IPS-15b (cell line): ENCODE measurements around the gene CFAP100.

ENCODE experiments used
- H3K27me3 ChIP-seq: one replicate; pipeline ENCODE4 v1.6.1; 2013; ENCODE audit warnings: low read length; ENCODE audit not compliant: control insufficient read depth, insufficient read depth
- H3K36me3 ChIP-seq: one replicate; pipeline ENCODE4 v1.6.1; 2013; ENCODE audit warnings: low read length; ENCODE audit not compliant: control insufficient read depth, insufficient read depth
- H3K4me1 ChIP-seq: one replicate; pipeline ENCODE4 v1.6.1; 2013; ENCODE audit warnings: mild to moderate bottlenecking, low read length; ENCODE audit not compliant: control insufficient read depth, insufficient read depth
- H3K4me3 ChIP-seq: one replicate; pipeline ENCODE4 v1.5.1; 2013; ENCODE audit warnings: low read depth, low read length
- H3K9ac ChIP-seq: one replicate; pipeline ENCODE4 v1.6.1; 2013; ENCODE audit warnings: low read depth, mild to moderate bottlenecking, low read length
- H3K9me3 ChIP-seq: one replicate; pipeline ENCODE4 v1.6.1; 2013; ENCODE audit warnings: mild to moderate bottlenecking, low read length; ENCODE audit not compliant: control insufficient read depth, insufficient read depth

CFAP100 gene

DNA sequence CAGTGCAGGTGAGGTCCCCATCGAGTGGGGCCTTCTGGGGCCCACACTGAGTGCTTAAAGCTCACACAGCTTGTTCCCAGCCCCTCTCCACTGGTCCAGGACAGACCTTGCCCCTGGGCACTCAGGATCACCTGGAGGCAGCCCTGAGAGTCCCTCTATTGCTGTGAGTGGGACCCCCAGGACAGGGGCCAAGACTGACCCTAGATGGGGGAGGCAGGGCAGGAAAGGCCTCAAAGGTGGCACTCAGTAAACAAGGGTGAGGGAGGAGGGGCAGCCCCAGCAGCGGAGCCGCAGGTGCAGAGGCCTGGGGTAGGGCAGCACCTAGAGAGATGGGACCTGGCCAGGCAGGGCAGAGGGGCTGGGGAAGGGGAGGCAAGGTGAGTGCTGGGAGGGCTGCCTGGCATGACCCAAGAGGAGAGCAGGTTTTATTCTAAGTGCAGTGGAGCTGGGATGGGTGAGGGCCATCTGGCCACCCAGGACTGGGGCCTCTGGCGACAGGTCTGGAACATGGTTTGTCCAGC, 27.9 kb downstream of the CFAP100 start:
- Histone ChIP-seq H3K4me1 (no peaks in the 10 kb centered on the region), H3K36me3 (no peaks in the 10 kb centered on the region), H3K9ac (no peak overlapping the region), H3K9me3 (no peaks in the 10 kb centered on the region), H3K4me3 (no peak overlapping the region), H3K27me3 (no peaks in the 10 kb centered on the region)

DNA sequence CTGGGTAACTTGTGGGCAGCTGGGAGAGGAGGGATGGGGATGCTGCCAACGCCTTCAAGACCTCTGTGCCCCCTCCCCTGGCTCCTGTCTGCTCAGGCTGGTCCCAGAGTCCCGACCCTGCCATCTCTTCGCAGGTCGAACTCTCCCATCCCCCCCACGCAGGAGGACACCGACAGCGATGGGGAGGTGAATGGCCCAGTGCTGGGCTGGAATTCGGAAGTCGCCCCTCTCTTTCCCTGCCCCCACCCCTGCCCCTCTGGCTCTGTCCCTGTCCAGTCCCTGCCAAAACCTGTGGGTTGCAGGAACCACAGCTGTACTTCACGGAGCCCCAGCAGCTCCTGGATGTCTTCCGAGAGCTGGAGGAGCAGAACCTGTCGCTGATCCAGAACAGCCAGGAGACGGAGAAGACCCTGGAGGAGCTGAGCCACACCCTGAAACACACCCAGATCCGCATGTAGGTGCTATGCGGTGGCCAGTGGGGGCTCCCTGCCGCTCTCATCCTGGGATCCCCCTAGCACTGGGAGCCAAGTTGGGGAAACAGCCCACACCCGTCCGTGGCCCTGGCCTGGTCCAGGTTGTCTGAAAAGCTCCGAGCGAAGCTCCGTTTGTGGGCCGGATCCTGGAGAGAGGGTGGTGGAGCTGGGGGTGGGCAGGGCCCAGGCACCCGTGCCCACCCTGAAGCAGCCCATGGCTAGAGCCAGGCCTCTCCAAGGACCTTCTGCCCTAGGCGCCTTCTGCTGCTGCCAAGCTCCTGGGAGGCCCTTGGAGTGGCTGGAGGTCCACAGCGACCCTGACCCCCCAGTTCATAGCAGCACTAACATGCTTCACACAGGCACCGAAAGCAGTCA, 28.7 kb downstream of the CFAP100 start:
- H3K9ac ChIP-seq = no peak overlapping the region
- H3K4me1 ChIP-seq = no peaks in the 10 kb centered on the region
- no peaks in the 10 kb centered on the region for H3K27me3 ChIP-seq
- H3K9me3 ChIP-seq = no peaks in the 10 kb centered on the region
- H3K36me3 ChIP-seq = no peaks in the 10 kb centered on the region
- H3K4me3 ChIP-seq = no peak overlapping the region

DNA sequence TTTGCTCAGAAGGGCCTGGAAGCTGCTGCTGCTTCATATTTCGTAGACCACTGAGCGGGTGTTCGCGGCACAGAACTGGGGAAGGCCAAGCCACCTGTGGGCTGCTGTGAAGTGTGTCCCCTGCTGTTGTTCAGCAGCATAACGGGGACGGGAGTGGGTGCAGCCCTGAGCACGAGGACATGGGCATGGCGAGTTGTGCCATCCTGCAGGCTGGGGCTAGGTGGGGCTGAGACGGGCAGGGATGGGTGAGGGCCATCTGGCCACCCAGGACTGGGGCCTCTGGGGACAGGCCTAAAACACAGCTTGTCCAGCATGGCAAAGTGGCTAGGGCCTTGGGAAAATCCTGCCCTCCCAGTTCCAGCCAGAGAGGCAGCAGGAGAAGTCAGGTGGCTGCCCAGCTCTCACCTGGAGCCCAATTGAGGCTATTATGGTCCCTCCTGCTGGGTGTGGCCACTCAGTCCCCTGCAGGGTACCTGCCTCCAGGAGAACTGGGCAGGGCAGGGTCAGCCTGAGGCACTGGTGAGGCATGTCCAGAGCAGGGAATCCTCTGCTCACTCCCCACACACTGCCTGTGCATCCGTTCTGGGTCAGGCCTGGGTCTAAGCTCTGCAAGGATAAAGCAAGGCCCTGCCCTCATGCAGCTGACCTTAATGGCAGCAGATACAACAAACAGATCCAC, 29.5 kb downstream of the CFAP100 start:
- no peak overlapping the region for H3K4me3 ChIP-seq
- no peak overlapping the region for H3K9ac ChIP-seq
- no peaks in the 10 kb centered on the region for H3K9me3 ChIP-seq
- H3K4me1 ChIP-seq = no peaks in the 10 kb centered on the region
- H3K36me3 ChIP-seq = no peaks in the 10 kb centered on the region
- no peaks in the 10 kb centered on the region for H3K27me3 ChIP-seq

DNA sequence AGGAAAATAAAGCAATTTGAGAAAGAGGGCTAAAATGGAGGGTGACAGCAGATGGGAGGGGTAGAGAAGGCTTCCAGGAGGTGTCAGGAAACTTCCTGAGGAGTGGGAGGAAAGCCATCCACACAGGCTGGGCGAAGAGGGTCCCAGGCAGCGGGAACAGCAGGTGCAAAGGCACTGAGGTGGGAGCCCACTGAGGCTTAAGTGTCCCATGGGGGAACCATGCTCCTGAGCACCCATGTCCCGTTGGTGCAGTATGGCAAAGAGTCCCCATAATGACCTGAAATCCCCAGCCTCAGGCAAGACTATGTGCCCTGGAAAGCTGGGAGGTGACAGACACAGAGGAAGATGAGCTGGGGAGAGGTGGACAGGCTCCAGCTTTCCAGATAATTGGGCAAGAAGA, 30.0 kb downstream of the CFAP100 start:
- Histone ChIP-seq H3K4me1 (no peaks in the 10 kb centered on the region), H3K4me3 (no peak overlapping the region), H3K27me3 (no peaks in the 10 kb centered on the region), H3K9ac (no peak overlapping the region), H3K9me3 (no peaks in the 10 kb centered on the region), H3K36me3 (no peaks in the 10 kb centered on the region)

DNA sequence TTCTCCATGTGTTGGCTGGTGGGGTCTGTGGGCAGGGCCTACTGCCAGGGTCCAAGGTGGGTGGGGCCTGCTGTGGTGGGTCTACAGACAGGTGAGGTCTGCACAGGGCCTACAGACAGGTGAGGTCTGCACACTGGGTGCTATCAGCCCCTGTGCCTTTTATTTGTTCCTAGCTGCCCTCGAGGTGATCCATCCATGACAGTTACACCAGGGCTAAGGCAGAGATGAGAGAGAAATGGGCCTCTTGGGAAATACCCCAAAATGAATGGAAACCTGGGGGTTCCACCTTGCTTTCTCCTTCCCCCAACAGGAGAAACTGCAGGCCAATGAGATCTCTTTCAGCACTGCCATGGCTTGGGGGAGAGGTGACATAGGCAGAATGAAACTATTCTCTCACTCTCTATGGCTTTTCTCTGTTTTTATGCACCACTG, 36.4 kb downstream of the CFAP100 start:
- H3K9ac ChIP-seq = no peak overlapping the region
- no peaks in the 10 kb centered on the region for H3K9me3 ChIP-seq
- H3K27me3 ChIP-seq = no peaks in the 10 kb centered on the region
- H3K4me3 ChIP-seq = no peak overlapping the region
- H3K4me1 ChIP-seq = no peaks in the 10 kb centered on the region
- H3K36me3 ChIP-seq = peaks cover 2% of the 10 kb centered on the region

DNA sequence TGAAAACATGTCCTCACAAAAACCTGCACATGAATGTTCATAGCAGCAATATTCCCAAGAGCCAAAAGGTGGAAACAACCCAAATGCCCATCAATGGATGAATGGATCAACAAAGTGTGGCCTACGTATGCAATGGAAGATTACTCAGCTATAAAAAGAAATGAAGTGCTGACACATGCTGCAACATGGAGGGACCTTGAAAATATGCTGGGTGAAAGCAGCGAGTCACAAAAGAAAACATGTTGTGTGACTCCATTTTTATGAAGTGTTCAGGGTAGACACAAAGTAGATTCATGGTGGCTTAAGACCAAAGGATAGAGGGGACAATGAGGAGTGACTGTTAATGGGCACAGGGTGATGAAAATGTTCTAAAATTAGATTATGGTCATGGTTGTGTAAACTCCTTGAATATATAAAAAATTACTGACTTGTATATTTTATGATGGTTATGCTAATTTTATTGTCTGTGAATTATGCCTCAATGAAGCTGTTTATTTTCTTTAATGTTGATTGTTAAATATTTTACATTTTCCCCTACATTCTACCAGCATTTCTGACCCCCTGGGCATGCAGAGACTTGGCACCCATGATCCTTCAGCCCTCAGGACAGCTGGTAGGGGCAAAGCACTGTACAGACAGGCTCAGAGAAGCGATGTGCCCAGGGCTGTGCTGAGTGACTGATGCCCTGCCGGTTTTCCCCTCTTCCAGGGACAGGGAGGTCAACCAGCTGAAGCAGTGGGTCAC, 37.8 kb downstream of the CFAP100 start:
- Histone ChIP-seq H3K4me3 (no peak overlapping the region), H3K27me3 (no peaks in the 10 kb centered on the region), H3K9me3 (no peaks in the 10 kb centered on the region), H3K9ac (no peak overlapping the region), H3K36me3 (peaks cover 13% of the 10 kb centered on the region), H3K4me1 (no peaks in the 10 kb centered on the region)

DNA sequence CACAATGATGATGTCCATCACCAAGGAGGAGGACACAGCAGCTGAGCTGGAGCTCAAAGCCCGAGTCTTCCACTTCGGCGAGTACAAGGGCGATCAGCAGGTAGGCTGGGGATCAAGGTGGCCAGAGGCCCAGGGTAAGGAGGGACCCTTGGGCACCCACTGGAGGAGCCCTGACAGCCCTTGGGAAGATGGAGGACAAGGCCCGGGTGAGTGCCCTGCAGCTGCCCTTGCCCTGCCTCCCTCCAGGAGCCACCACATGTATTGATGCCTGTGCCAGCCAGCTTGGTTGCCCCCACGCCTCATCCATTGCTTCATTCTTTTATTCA, 38.4 kb downstream of the CFAP100 start:
- Histone ChIP-seq H3K4me3 (no peak overlapping the region), H3K9me3 (no peaks in the 10 kb centered on the region), H3K4me1 (no peaks in the 10 kb centered on the region), H3K9ac (no peak overlapping the region), H3K27me3 (no peaks in the 10 kb centered on the region), H3K36me3 (peaks cover 13% of the 10 kb centered on the region)

DNA sequence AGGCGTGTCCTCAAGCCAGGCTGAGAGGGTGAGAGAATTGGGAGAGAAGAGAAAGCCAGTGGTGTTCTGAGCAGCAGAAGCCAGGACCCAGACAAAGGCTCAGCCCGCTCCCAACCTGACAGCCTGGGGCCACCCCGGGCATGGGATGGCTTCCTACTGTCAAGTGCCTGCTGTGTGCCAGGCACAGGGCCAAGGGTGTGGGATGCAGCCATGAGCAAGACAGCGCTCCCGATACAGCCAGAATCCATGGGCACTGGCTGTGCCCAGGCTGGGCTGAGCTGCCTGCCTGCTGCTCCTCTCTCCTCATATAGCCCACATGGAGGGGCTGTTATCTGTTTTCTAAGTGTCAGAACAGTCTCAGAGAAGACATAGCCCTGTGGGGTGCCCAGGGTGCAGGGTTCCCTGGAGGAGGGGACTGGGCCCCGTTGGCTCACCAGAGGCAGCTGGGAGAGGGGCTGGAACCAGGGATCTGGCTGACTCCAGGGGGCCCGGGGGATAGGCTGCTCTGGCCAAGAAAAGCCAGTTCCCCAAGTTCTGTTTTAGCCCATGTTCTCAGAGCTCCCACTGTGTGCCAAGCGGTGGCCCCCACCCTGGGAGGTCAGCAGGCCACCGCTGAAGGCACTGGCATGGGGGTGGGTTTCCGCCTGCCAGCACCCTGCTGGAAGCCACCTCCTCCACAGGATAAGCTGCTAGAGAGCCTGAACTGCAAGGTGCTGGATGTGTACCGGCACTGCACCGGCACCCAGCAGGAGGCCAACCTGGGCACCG, 39.0 kb downstream of the CFAP100 start:
- Histone ChIP-seq H3K4me1 (no peaks in the 10 kb centered on the region), H3K9ac (no peak overlapping the region), H3K36me3 (peaks cover 13% of the 10 kb centered on the region), H3K4me3 (no peak overlapping the region), H3K9me3 (no peaks in the 10 kb centered on the region), H3K27me3 (no peaks in the 10 kb centered on the region)

DNA sequence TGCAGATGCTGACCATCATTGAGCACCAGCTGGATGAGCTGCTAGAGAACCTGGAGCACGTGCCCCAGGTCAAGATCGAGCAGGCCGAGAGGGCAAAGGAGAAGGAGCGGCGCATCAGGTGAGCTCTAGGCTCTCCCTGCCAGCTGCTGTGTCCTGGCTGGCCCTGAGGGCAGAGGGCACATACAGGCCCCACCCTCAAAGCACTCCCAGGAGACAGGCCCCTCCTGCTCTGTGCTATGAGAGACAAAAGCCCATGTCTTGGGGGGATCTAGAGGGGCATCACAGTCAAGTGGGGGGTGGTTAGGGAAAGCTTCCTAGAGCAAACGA, 39.5 kb downstream of the CFAP100 start:
- no peaks in the 10 kb centered on the region for H3K4me1 ChIP-seq
- peaks cover 13% of the 10 kb centered on the region for H3K36me3 ChIP-seq
- H3K9ac ChIP-seq = no peak overlapping the region
- no peaks in the 10 kb centered on the region for H3K27me3 ChIP-seq
- H3K9me3 ChIP-seq = no peaks in the 10 kb centered on the region
- no peak overlapping the region for H3K4me3 ChIP-seq

DNA sequence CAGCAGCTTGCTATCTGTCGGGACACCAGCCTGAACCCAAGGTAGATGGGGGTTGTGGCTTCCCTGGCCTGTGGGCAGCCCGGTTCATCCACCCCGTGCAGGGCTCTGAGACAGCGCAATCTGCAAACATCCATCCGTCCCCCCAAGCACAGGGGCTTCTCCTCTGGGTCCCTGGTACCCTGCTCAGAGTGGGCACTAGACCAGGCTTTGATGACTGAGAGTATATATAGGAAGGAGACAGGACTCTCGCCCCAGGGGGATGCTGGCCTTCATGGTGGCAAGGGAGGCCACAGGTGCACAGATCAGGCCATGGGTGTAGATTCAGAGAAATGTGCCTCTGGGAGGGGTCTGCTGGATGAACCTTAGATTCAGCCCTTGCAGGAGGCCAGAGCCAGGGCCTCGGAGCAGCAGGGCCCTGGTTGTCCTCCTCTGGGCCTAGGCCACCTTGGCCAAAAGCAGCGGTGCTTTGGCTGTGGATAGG, 40.3 kb downstream of the CFAP100 start:
- no peak overlapping the region for H3K4me3 ChIP-seq
- H3K9me3 ChIP-seq = no peaks in the 10 kb centered on the region
- H3K27me3 ChIP-seq = no peaks in the 10 kb centered on the region
- H3K4me1 ChIP-seq = no peaks in the 10 kb centered on the region
- peaks cover 13% of the 10 kb centered on the region for H3K36me3 ChIP-seq
- H3K9ac ChIP-seq = no peak overlapping the region
